Esophagus (tissue), 2 donors: ENCODE data around the gene MFSD6. TPM values are rescaled to one million over a fixed set of nuclear protein-coding genes. Genes with fewer than 3 reads are reported as not detected.

Experiments
- H3K27ac ChIP-seq, 2 donors: one replicate each; pipeline ENCODE4 v1.5.1; 2013; ENCODE audit warnings: low read depth in 2 of 2, mild to moderate bottlenecking in 2 of 2, inconsistent platforms in 1 of 2, low read length in 1 of 2, moderate library complexity in 1 of 2
- H3K27me3 ChIP-seq, 2 donors: one replicate each; pipeline ENCODE4 v1.6.1; 2013; ENCODE audit warnings: low read length in 2 of 2, control low read depth in 1 of 2, mild to moderate bottlenecking in 1 of 2; ENCODE audit not compliant: insufficient read depth in 2 of 2, control insufficient read depth in 1 of 2
- H3K36me3 ChIP-seq, 2 donors: one replicate each; pipeline ENCODE4 v1.6.1; 2013; ENCODE audit warnings: low read length in 1 of 2; ENCODE audit not compliant: control insufficient read depth in 2 of 2, insufficient read depth in 2 of 2
- H3K4me1 ChIP-seq, 2 donors: one replicate each; pipeline ENCODE4 v1.6.1; 2013; ENCODE audit warnings: low read length in 1 of 2; ENCODE audit not compliant: control insufficient read depth in 2 of 2, insufficient read depth in 2 of 2
- H3K4me3 ChIP-seq, 2 donors: one replicate each; pipeline ENCODE4 v1.5.1; 2013; ENCODE audit warnings: low read length in 2 of 2, mild to moderate bottlenecking in 2 of 2, low read depth in 1 of 2, moderate library complexity in 1 of 2
- H3K9me3 ChIP-seq, 2 donors: one replicate each; pipeline ENCODE4 v1.6.1; 2013; ENCODE audit warnings: mild to moderate bottlenecking in 2 of 2, low read depth in 1 of 2, low read length in 1 of 2, moderate library complexity in 1 of 2; ENCODE audit not compliant: control insufficient read depth in 2 of 2, insufficient read depth in 1 of 2
- WGBS, 2 donors: extraction: QIAGEN DNeasy Blood & Tissue Kit; methylation state at CpG; one replicate each; pipeline ENCODE4 v1.1.7; 2013; 5-methylcytosine and 5-hydroxymethylcytosine counted together
- polyA plus RNA-seq, 2 donors: library from polyadenylated mRNA; stranded (reverse); fragments of 200-250 nt; gene quantifications; one replicate each; pipeline ENCODE4 v1.2.3, GENCODE V29; 2013
- donor health status: healthy with polysubstance abuse.
- donor health status: Bipolar disorder and iron deficiency.

Gene MFSD6
- polyA plus RNA-seq, 2 donors = 25.2 to 30.5 TPM

DNA sequence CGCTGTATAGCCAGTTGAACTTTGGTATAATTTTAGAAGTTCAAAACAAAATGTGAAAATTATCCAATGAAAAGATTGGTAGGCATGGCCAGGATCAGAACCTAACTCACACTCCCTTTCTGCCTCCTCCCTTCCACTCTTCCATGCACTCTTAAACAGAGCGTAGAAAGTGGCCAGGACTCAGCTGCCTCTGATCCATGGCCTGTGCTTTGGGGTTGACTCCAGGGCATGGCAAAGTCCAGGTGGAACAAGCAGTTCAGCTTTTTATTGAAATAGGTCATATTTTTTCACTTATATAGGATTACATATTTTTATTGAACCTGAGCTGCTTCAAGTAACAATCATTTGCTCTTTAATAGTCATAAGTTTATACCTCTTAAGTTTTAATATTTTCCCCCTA lies 38.5 kb upstream of the MFSD6 start:
- Histone ChIP-seq H3K27me3 (no peaks in the 10 kb centered on the region), H3K4me1 (no peaks in the 10 kb centered on the region), H3K4me3 (no peak overlapping the region), H3K36me3 (peaks cover 5 to 8% of the 10 kb centered on the region in 2 donors), H3K27ac (no peak overlapping the region), H3K9me3 (no peaks in the 10 kb centered on the region)
- WGBS, 2 donors = 89 to 97% methylated on average over 2 of the region's 2 CpGs

DNA sequence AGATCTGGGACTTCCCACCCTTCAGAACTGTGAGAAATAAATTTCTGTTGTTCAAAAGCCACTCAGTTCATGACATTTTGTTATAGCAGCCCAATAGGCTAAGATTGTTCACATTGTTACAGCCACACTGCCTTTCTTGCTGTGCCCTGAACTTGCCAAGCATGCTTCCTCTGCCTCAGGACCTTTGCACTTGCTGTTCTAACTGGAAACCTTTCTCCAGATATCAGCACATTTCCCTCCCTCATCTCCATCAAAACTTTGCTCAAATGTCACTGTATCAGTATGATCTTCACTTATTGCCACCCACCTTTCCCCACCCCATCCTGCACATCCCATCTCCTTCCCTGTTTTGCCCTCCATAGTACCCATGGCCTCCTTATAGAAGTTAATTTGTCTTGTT lies 32.1 kb upstream of the MFSD6 start:
- Histone ChIP-seq H3K9me3 (no peaks in the 10 kb centered on the region), H3K27me3 (no peaks in the 10 kb centered on the region), H3K4me1 (no peaks in the 10 kb centered on the region), H3K36me3 (peaks cover 2% of the 10 kb centered on the region in 2 donors), H3K4me3 (no peak overlapping the region), H3K27ac (no peak overlapping the region)

DNA sequence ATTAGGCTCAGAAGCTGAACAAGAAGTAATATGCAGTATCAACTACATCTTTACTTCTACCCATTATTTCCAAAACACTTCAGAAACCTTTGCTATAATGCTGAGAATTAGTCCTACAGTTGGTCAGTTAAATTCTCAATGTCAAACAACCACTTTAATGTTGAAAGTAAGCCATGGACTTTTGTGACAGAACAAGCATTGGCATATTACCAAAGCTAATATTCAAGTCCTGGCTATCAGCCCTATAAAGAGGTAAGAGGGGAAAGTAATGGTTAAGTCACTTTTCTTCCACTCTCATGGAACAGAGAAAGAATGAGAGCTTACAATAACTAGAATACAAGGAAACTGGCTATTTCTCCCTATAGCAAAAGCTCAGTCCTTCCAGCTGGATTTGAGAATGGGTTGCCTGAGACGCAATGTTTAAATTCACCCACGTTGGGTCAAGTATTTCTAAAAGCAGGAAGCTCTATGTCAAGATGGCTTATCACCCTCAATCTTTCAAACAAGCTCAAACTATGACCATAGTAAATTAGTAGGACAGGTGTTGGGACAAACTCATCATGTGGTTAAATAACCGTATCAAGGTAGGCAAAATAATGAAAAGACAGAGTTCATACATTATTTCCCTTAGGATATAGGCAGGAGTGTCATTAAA lies 31.4 kb upstream of the MFSD6 start:
- Histone ChIP-seq H3K9me3 (no peaks in the 10 kb centered on the region), H3K4me3 (no peak overlapping the region), H3K36me3 (no peaks in the 10 kb centered on the region), H3K27ac (no peak overlapping the region), H3K4me1 (no peaks in the 10 kb centered on the region), H3K27me3 (no peaks in the 10 kb centered on the region)
- WGBS, 2 donors = 73 to 75% methylated on average over 3 of the region's 3 CpGs

- 89 to 92% methylated on average over 6 of the region's 6 CpGs for WGBS, 2 donors
- Histone ChIP-seq H3K27me3 (no peaks in the 10 kb centered on the region), H3K36me3 (no peaks in the 10 kb centered on the region), H3K4me3 (no peak overlapping the region), H3K4me1 (no peaks in the 10 kb centered on the region), H3K27ac (no peak overlapping the region), H3K9me3 (no peaks in the 10 kb centered on the region)
Observed at GRCh38 chr2:190378880-190379237, 29.3 kb upstream of the MFSD6 start.

DNA sequence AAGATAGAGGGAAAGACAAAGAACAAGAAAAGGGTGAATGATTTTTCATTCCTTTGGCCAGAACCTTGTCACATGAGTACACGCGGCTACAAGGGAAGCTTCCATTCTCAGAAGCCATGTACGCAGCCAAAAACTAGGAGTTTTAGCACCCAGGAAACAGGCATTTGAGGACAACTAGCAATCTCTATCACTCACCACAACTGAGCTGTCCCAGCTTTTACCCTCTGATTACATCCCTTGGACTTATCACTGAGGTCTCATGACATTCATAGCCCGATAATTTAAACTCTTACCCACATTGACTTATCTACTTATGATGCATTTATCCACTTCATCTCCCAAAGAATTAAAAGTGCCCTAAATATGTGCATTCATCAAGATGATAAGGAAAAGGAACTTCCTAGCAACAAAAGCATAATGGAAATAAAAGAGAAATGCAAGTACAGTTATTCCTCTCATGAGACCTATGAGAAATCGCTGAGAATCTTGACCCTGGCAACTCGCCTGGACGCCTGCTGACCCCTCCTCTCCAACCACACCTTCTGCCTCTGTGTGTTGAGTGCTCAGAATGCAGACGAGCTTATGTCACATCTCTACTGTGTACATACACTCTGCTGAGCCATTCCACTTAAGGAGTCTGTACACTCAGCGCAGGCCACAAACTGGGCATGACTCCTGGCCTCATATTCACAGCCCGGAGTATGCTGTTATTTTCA lies 28.7 kb upstream of the MFSD6 start:
- Histone ChIP-seq H3K4me3 (no peak overlapping the region), H3K9me3 (no peaks in the 10 kb centered on the region), H3K36me3 (no peaks in the 10 kb centered on the region), H3K4me1 (no peaks in the 10 kb centered on the region), H3K27me3 (no peaks in the 10 kb centered on the region), H3K27ac (no peak overlapping the region)
- whole genome bisulfite sequencing, 2 donors = 77 to 78% methylated on average over 10 of the region's 10 CpGs

DNA sequence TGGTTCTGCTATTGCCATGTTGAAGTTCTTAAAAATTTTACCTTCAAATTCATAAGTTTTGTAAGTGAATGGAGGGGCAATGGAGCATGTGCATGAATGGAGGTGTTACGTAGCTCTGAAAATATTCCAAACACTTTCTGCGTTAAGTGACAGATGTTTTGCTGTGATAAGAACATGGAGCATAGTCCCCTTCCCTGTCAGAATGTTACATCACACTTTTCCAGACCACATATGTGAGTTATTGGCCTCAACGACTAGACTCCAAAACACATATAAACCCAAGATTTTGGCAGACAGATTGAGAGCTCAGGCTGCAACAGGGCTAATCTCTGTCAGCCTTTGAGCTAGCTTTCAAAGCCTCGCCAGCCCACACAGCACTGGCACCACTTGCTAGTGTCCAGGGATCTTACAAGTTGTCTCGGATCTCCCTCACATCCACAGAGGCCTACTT lies 27.2 kb upstream of the MFSD6 start:
- H3K9me3 ChIP-seq = no peaks in the 10 kb centered on the region
- no peak overlapping the region for H3K4me3 ChIP-seq
- H3K4me1 ChIP-seq = no peaks in the 10 kb centered on the region
- WGBS, 2 donors = 74 to 80% methylated on average over 5 of the region's 5 CpGs
- H3K27me3 ChIP-seq = no peaks in the 10 kb centered on the region
- H3K27ac ChIP-seq = no peak overlapping the region
- no peaks in the 10 kb centered on the region for H3K36me3 ChIP-seq

DNA sequence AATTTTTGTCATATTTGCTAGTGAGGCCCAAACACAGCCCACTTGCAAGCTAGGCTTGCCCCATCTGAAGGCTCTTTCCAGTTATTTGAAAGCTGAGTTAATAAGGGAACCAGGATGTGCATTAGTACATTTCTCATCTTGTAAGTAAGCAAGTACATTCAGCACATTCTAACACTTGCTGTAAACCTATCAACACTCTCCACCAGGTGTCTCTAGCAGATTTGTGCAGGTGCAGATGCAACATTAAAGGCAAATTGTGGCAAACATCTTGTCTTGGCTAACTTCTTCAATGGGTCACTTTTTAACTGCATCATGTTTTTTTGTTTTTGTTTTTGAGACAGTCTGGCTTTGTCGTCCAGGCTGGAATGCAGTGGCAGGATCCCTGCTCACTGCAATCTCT lies 25.3 kb upstream of the MFSD6 start:
- no peaks in the 10 kb centered on the region for H3K36me3 ChIP-seq
- H3K4me1 ChIP-seq = no peaks in the 10 kb centered on the region
- H3K4me3 ChIP-seq = no peak overlapping the region
- 41 to 48% methylated on average over 1 of the region's 1 CpG for whole genome bisulfite sequencing, 2 donors
- H3K27me3 ChIP-seq = no peaks in the 10 kb centered on the region
- no peaks in the 10 kb centered on the region for H3K9me3 ChIP-seq
- H3K27ac ChIP-seq = no peak overlapping the region

DNA sequence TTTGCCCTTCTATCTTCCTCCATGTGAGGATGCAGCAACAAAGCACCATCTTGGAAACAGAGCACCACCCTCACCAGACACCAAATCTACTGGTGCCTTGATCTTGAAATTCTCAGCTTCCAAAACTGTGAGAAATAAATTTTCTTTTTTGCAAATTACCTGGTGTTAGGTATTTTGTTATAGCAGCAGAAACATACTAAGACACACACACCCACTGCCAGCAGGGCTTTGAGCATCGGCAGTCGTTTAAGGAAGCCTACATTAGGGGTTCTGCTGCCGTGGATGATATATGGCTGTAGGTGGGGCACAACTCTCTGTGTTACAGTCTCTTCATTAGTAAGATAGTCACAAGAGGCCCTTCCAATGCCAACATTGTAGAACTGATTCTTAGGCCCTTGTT lies 20.7 kb upstream of the MFSD6 start:
- H3K27me3 ChIP-seq = no peaks in the 10 kb centered on the region
- 96 to 98% methylated on average over 3 of the region's 3 CpGs for WGBS, 2 donors
- H3K36me3 ChIP-seq = no peaks in the 10 kb centered on the region
- H3K9me3 ChIP-seq = no peaks in the 10 kb centered on the region
- H3K27ac ChIP-seq = no peak overlapping the region
- H3K4me1 ChIP-seq = no peaks in the 10 kb centered on the region
- no peak overlapping the region for H3K4me3 ChIP-seq

DNA sequence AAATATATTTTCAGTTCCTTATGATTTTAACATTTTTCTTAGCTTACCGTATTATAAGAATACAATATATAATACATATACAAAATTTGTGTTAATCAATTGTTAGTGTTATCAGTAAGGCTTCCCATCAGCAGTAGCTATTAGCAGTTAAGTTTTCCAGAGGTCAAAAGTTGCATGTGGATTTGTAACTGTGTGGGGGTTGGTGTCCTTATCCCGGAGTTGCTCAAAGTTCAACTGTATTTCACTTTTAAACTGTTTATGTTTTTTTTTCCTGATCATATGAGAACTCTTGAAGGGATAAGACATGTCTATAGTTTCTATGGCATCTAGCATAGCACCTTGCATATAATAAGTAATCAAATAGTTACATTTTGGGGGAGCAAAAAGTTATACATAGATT lies 11.9 kb upstream of the MFSD6 start:
- H3K36me3 ChIP-seq = no peaks in the 10 kb centered on the region
- H3K27ac ChIP-seq = no peak overlapping the region
- H3K4me1 ChIP-seq = no peaks in the 10 kb centered on the region
- 75 to 83% methylated on average over 2 of the region's 2 CpGs for WGBS, 2 donors
- H3K9me3 ChIP-seq = no peaks in the 10 kb centered on the region
- H3K27me3 ChIP-seq = no peaks in the 10 kb centered on the region
- no peak overlapping the region for H3K4me3 ChIP-seq

DNA sequence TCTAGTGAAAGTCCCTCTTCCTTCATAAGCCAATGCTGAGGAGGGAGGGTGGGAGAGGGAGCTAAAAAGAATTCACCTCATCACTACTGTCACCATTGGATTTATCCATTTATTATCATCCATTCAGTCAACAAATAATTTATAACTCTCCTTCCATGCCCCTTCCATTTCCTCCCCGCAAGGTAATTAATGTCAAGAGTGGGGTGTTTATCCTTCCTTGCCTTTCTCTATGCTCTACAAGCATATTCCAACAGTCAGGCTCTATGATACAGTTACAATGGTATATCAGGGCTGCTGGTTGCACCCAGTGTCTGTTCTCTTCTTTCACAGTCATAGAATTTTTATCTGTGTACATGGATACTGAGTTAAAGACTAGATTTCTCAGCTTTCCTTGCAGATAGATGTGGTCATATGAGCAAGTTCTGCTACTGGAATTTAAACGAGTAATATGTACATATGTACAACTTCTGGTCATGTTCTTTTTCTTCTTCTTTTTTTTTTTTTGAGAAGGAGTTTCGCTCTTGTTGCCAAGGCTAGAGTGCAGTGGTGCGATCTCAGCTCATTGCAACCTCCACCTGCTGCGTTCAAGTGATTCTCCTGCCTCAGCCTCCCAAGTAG lies 5.1 kb upstream of the MFSD6 start:
- 48 to 62% methylated on average over 5 of the region's 5 CpGs for WGBS, 2 donors

More for the DNA sequence above, 5.1 kb upstream of the MFSD6 start:
- Histone ChIP-seq H3K27me3 (no peaks in the 10 kb centered on the region), H3K9me3 (no peaks in the 10 kb centered on the region), H3K27ac (no peak overlapping the region), H3K4me1 (peaks cover 0 to 6% of the 10 kb centered on the region in 2 donors), H3K36me3 (no peaks in the 10 kb centered on the region), H3K4me3 (no peak overlapping the region)
